SK-MEL-5 (cell line): Measurements from ENCODE around the gene COPS7A. TPM values are rescaled to one million over a fixed set of nuclear protein-coding genes. Genes with fewer than 3 reads are reported as not detected.
"Not testable (repeated sequence)": the region's sequence is repeated elsewhere in the genome, so short reads cannot be mapped to it uniquely, and the experiment has no call there.

ENCODE experiments used
- DNase-seq: peaks from one replicate; pipeline ENCODE4 v3.0.0-alpha.2; 2016; ENCODE audit warnings: low read depth, low spot score
- in situ Hi-C: cut with HindIII; loops from 2 replicates; pipeline ENCODE4 v1.10.0; 2016; ENCODE audit warnings: low sequenced_read_pairs, high pct_unique_total_duplicates, low pct_unique_long_range_greater_than_20kb
- total RNA-seq: library from RNA; depleted of rRNA; stranded (reverse); fragments of >200 nt; shearing (Covaris generic); gene quantifications from 2 replicates; pipeline ENCODE4 v1.2.3, GENCODE V29; 2014

COPS7A gene
- total RNA-seq, 1 experiment from 2014 or later: 133 TPM

GRCh38 chr12:6699989-6700645, 23.7 kb upstream of the COPS7A start:
- in situ Hi-C loops: no loop called here
- no peak for DNase-seq

GRCh38 chr12:6700646-6701051, 23.2 kb upstream of the COPS7A start, which contains the start of gene PIANP:
Gene PIANP (minus strand): TSS chr12:6700815. CDS start chr12:6698061, 2,754 bp downstream.
- in situ Hi-C loops: no loop called here
- no peak for DNase-seq

- DNase-seq: no peak
These were observed 22.6 kb upstream of the COPS7A start for GRCh38 chr12:6701078-6701768.

GRCh38 chr12:6703631-6704030, 20.2 kb upstream of the COPS7A start:
- in situ Hi-C loops: no loop called here
- peak; percentile 70 for DNase-seq

More at GRCh38 chr12:6701078-6701768, 22.6 kb upstream of the COPS7A start:
- in situ Hi-C loops: no loop called here

GRCh38 chr12:6708351-6708750, 15.5 kb upstream of the COPS7A start:
- in situ Hi-C loops, DNase-seq: not testable (repeated sequence)

GRCh38 chr12:6708960-6709394, 14.9 kb upstream of the COPS7A start:
- in situ Hi-C loops: no loop called here

GRCh38 chr12:6716031-6716873, 7.6 kb upstream of the COPS7A start:
- in situ Hi-C loops, DNase-seq: not testable (repeated sequence)

More at GRCh38 chr12:6708960-6709394, 14.9 kb upstream of the COPS7A start:
- DNase-seq: no peak

GRCh38 chr12:6716874-6717437, 6.9 kb upstream of the COPS7A start:
- no peak for DNase-seq
- in situ Hi-C loops: no loop called here

- DNase-seq: no peak
- in situ Hi-C loops: no loop called here
These were observed 983 bp upstream of the COPS7A start for GRCh38 chr12:6722863-6723262.

GRCh38 chr12:6724409-6724797, 557 bp downstream of the COPS7A start:
- in situ Hi-C loops: no loop called here
- peak; percentile 36 for DNase-seq

GRCh38 chr12:6725350-6725749, 1.5 kb downstream of the COPS7A start:
- in situ Hi-C loops: no loop called here
- no peak for DNase-seq

- in situ Hi-C loops: no loop called here
- DNase-seq: no peak
These were observed 5.3 kb downstream of the COPS7A start for GRCh38 chr12:6729186-6729585.

GRCh38 chr12:6730169-6730568, 6.3 kb downstream of the COPS7A start:
- in situ Hi-C loops: no loop called here

GRCh38 chr12:6734506-6735387, 10.9 kb downstream of the COPS7A start:
- in situ Hi-C loops: no loop called here
- no peak for DNase-seq

More at GRCh38 chr12:6730169-6730568, 6.3 kb downstream of the COPS7A start:
- DNase-seq: no peak

- in situ Hi-C loops: no loop called here
These were observed 11.8 kb downstream of the COPS7A start for GRCh38 chr12:6735448-6736191.

GRCh38 chr12:6736754-6737153, 12.9 kb downstream of the COPS7A start:
- no peak for DNase-seq
- in situ Hi-C loops: no loop called here

More at GRCh38 chr12:6735448-6736191, 11.8 kb downstream of the COPS7A start:
- DNase-seq: peak; percentile 69
